Measurements from ENCODE around the gene LYZL4.

Gene LYZL4

DNA sequence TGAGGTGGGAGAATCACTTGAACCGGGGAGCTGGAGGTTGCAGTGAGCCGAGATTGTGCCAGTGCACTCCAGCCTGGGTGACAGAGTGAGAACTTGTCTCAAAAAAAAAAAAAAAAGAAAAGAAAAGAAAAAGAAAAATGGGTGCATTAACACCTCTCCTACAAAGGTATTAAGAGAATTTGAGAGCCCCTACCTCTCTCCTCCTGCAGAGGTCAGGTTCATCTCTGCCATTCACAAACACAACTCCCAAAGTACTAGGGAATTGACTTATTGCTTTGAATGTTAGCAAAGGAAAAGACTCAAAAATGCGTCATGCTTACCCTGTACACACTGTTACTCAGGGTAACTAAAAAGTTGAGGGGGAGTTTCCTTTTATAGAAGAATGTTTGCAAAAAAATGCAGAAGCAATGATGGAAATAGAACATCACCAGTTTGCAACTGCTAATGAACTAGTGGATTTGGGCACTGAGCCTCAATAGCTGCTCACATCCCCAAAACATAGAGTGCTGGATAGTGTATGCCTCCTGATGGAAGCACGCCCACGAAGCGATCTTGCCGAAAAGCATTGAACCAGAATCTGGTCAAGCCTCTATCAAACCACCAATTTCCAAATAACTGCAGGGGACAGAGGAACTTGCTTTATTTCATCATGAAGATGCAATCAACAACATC lies 15.5 kb upstream of the LYZL4 start:
- DNase-seq, result no peak

DNA sequence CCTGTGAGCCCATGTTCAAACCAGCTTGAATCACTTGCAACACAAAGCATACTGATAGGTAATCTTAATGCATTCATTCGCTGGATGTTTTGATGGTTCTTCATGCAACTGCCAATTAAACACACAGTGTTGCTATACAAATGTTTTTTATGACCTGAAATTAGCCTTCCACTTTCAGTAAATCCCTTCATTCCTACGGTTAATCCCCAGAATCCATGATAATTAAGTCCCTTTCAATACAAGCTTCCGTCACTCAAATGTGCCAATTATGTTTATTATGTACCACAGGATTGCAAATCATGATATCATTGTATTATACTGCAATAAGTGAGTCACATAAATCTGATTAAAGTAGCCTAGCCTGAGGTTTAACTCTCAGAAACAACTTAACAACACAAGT lies 14.5 kb upstream of the LYZL4 start:
- no peak for DNase-seq

DNA sequence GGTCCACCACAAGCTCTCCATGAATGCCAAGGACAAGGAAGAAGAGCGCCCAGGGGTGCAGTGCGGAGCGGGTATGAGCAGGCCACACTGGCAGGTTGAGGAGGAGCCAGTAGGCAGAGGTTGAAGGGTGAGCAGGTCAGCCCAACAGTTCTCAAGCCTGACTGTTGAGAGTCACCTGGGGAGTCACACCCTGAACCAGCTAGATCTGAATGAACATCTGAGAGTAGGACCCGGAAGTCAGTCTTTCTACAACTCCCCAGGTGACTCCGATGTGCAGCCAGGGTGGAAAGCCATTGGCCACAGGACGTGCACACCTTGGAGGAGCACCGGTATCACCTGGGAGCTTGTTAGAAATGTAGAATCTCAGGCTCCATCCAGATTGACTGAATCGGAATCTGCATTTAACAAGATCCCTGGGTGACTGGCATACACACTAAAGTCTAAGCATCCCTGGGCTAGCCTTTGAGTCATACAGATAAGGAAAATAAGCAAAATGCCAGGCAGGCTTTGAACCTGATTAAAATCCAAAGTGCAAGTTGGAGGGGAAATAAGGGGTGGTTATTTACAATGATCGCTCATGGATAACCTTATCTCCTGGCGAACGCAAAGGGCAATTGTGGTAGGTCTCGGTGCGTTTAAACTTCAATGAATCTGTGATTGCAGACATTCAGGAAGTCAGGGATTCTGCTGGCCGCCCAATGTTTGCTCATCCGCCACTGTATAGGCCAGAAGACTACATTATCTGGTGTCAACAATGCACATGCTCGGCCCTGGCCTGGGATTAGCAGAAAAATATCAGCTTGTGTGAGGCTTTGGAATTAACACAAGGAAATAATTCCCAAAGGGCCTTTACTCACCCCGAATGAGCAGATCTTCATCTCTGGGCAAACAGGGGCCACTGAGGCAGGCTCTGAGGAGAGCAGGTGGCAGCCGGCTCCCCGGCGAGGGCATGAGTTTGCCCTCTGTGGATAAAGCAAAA lies 11.7 kb upstream of the LYZL4 start:
- DNase-seq, result no peak

- no peak for DNase-seq
Observed at GRCh38 chr3:42419563-42419962, 9.2 kb upstream of the LYZL4 start.

GRCh38 chr3:42412526-42413155 lies 2.2 kb upstream of the LYZL4 start:
- DNase-seq, result no peak

- no peak for DNase-seq
Observed at GRCh38 chr3:42411429-42411828, 1.0 kb upstream of the LYZL4 start.

GRCh38 chr3:42408156-42408555 lies 2.3 kb downstream of the LYZL4 start:
- DNase-seq, result no peak

DNA sequence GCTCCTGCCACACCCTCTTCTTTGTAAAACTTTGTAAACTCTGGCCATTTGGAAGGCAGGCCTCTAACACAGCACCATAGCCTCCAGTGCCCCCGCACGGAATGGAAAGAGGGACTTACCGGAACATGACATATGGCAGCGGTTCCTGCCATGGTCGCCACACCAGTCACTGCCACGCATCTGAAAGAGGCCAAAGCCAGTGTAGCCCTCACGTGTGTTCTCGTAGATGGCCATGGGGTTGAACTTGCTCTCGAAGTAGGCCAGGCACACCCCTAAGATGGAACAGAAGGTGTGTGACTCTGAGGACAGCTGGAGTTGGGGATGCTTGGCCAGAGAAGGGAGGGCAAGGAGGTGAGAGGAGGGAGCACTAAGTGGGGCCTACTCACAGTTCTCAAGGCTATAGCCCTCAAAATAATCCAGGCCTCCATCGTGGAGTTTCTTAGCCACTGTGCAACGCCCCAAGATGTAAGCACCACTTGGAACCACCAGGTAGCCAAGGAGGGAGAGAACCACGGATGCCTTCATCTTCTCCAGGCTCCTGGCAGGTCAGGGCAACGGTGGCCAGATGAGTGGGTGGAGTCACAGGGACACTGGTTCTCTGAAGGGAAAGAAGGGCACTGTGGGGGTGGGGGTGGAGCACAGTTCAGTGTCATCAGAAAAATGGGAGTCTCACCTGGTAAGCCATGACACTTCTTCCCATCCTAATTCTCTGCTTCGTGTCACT lies 3.5 kb downstream of the LYZL4 start:
- DNase-seq, result no peak

GRCh38 chr3:42405857-42406256 lies 4.6 kb downstream of the LYZL4 start:
- no peak for DNase-seq

DNA sequence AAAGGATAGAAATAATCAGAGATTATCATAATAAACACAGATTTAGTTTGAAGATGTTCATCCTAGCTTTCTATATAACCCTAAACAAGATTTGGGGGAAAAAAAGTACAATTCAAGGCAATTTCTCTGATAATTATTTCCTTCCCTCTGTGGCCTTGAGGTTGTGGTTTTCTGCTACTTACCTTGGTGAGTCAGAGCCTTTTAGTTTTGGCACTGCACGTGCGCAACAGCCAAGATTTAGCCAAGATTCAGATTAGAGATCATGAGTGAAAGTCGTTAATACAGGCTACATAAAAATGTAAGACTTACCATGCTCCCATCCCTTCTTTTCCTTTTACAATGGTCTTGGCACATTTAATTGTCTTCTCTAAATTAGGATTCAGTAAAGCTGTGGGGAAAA lies 6.7 kb downstream of the LYZL4 start:
- DNase-seq, result no peak

DNA sequence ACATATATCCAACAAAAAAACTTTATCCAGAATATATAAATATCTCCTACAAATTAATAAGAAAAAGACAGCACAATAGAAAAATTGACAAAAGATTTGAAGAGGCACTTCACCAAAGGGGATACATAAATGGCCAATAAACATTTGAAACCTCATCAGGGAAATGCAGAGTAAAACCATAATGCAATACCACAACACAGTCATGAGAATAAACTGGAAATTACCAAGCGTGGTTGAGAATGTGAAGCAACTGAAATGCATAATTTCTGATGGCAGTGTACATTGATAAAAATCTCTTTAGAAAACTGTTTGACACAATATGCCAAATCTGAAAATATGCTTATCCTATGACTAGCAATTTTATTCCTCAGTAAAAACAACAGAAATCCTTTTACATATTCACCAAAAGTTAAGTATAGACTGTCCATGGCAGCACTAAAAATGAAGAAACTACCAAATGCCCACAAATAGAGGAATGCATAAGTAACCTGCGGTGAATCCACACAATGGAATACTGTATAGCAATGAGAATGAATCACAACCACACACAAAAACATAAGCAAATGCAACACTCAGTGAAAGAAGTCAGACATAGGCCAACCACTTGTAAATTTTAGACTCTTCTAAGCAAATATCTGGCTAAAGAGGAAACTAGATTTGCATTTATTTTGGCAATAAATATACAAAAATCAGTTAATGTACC lies 7.9 kb downstream of the LYZL4 start:
- DNase-seq, result no peak

- DNase-seq, result no peak
Observed at GRCh38 chr3:42398080-42398479, 12.3 kb downstream of the LYZL4 start.

DNA sequence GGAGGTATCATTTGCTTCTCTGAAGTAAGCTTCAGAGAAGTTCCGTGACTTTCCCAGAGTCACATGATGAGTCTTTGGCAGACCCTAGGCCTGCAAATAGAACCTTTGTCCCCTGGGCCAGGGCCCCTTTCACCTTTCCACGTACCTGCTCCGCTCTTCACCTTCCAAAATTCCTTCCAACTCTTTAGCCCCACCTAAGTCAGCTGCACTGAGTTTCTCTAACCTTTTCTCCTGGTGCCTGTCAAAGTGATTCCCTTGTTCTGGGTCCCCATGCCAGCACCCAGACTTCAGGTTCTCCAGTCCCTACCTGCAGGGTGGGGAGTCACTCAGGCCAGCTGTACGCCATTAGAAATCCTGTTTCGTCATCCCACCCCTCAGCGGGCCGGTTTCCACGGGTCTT lies 12.8 kb downstream of the LYZL4 start:
- no peak for DNase-seq

- no peak for DNase-seq
Observed at GRCh38 chr3:42394579-42395288, 15.7 kb downstream of the LYZL4 start.

DNA sequence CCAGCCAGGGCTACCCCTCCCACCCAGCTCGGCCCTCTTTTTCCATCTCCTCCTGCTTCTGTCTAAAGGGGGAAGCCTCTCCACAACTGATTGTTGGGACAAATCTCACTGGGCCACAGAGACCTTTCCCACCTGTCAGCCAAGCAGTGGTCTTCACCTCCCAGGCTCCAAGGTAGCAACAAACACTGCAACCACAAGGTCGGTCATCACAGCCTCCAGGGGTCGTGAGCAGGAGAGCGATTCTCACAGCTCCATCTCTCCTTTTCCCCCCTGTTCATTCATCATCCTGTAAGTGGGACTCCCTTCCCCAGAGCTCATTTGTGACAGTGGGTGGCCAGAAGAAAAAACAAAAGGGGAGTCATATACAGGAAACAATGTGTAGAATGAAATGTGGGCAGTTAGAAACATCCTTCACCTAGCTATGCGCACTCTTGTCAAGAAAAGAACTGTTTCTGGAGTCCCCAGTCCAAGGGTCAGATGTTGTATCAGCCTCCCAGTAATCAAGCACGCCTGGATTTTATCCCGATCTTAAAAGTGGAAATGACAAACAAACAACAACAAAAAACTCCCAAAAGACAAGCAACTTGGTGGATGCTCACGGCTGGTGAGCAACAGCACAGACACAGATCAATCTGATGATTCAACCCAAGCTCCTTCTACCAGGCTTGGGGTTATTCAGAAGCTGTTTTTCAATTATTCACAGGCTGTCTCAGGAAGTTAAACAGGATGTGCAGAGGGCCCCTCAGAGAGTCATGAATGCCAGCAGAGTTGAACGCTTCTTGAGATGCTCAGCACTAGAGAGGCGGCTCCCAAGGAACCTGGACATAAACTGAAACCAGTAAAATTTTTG lies 22.4 kb downstream of the LYZL4 start:
- DNase-seq, result peak; percentile 10 to 12

GRCh38 chr3:42381551-42382082 lies 28.8 kb downstream of the LYZL4 start:
- no peak for DNase-seq

GRCh38 chr3:42377681-42378080 lies 32.7 kb downstream of the LYZL4 start:
- no peak for DNase-seq

DNA sequence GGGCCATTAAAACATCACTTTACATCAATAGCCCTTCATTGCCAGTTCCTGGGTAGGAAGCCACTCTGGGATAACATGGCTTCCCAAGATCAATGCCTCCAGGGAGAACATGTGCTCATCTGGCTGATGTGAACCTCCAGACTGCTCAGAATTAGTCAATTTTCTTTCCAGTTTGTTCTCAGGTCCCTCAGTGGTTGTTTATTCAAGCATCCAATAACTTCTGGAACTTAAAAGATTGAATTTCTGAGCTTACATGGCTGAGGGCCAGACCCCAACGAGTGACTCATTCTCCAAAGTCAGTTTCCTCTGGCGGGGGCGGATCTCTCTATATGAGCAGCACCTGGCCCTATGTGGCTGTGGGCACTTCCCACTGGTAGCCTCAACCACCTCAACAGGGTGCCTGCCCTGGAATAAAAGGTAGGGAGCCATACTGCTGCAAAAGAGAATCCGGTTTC lies 34.0 kb downstream of the LYZL4 start:
- peak in 1 of 2 experiments; percentile 5 for DNase-seq

- DNase-seq, result no peak
Observed at GRCh38 chr3:42375121-42375800, 35.1 kb downstream of the LYZL4 start.

DNA sequence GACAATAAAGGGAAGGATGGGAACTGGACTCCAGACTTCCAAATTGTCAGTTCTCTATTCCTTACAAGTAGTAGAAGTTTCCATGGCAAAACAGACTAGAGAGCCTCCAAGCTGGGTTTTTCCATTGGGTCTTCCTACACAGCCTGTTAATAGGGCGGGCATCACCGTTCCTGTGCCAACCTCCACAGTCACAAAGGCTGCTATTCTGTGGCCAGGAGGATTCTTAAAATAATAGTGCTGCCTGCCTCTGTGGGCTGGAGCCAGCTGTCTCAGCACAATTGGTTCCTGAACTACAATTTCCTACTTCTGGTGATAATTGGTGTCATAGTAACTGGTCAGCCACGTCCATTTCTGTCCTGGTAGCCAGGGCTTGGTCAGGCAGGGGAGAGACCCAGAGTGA lies 38.6 kb downstream of the LYZL4 start:
- no peak for DNase-seq

All from activated CD4-positive, alpha-beta T cell treated with anti-CD3 and anti-CD28 coated beads, Interleukin-2, amount 50 U/mL, for 4 hours (primary cell).